WI38 (cell line): Measurements from ENCODE around the gene COL5A1.

Experiments
- H3K4me3 ChIP-seq: 2 replicates; pipeline ENCODE4 v1.5.1; 2011; ENCODE audit warnings: low read depth, mild to moderate bottlenecking, control low read depth, low read length
- CTCF ChIP-seq: IDR thresholded peaks from 2 replicates; pipeline ENCODE4 v1.5.1; 2012; ENCODE audit warnings: low read depth, mild to moderate bottlenecking, control low read depth, low read length

The COL5A1 gene

GRCh38 chr9:134728021-134728795 lies 86.6 kb downstream of the COL5A1 start:
- no peak overlapping the region for H3K4me3 ChIP-seq
- TF ChIP-seq CTCF: no peak

GRCh38 chr9:134728801-134729495 lies 87.3 kb downstream of the COL5A1 start:
- TF ChIP-seq CTCF: no peak
- H3K4me3 ChIP-seq: no peak overlapping the region

- H3K4me3 ChIP-seq: no peak overlapping the region
- no peak for TF ChIP-seq CTCF
Measured at GRCh38 chr9:134730011-134730760, 88.6 kb downstream of the COL5A1 start.

- TF ChIP-seq CTCF: no peak
- no peak overlapping the region for H3K4me3 ChIP-seq
Measured at GRCh38 chr9:134730761-134731496, 89.3 kb downstream of the COL5A1 start.

- no peak for TF ChIP-seq CTCF
- H3K4me3 ChIP-seq: no peak overlapping the region
Measured at GRCh38 chr9:134731497-134732391, 90.1 kb downstream of the COL5A1 start.

- no peak for TF ChIP-seq CTCF
Measured at GRCh38 chr9:134732392-134733110, 90.9 kb downstream of the COL5A1 start.

More at GRCh38 chr9:134732392-134733110, 90.9 kb downstream of the COL5A1 start:
- H3K4me3 ChIP-seq: no peak overlapping the region
